ENCODE measurements around the gene S100A9. TPM values are rescaled to one million over a fixed set of nuclear protein-coding genes. Genes with fewer than 3 reads are reported as not detected.

The S100A9 gene
- total RNA-seq, 1 experiment from 2014 or later = 559 TPM

DNA sequence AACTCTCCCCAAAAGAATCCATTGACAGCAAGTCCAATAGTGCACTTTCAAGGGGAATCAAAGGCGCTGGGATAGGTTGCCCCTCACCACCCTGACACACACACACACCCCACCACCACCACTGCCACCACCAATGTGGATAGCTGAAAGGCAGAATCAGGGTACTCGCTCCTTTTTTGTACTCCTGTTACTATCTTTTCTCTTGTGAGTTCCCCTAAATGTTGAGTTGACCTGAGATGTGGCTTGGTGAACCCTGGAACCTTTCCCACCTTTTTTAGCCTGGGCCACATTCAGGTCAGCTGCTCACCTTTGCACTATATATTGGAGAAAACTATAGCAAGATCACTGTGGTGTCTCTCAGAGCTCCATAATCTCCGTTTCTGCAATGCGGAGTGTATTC, 29.3 kb downstream of the S100A9 start:
- TF ChIP-seq EZH2 (IDR thresholded peaks at IDR 0.05; ENCODE audit: low read length, unreplicated experiment) (no peak), EZH2phosphoT487 (IDR thresholded peaks at IDR 0.05; ENCODE audit: borderline replicate concordance, low read length) (no peak), CTCF (conservative IDR thresholded peaks at IDR 0.05; ENCODE audit: low read depth, low read length) (no peak)
- H3K27me3 ChIP-seq (ENCODE audit: low read length) = peaks cover 11% of the 10 kb centered on the region; the same call in 1 of the 2 replicates
- H3K9ac ChIP-seq (ENCODE audit: low read length) = no peak overlapping the region
- H2AFZ ChIP-seq (ENCODE audit: low read length) = no peak overlapping the region
- H3K27ac ChIP-seq (ENCODE audit: low read length) = no peak overlapping the region
- no peak overlapping the region for H3K4me2 ChIP-seq (ENCODE audit: low read length)
- DNase-seq (no peak), ATAC-seq (no peak)
- BruUV-seq (replicated peaks) = no TSS peak
- H3K36me3 ChIP-seq (ENCODE audit: low read depth, low read length) = no peaks in the 10 kb centered on the region
- no peaks in the 10 kb centered on the region for H3K79me2 ChIP-seq (ENCODE audit: low read length)
- H3K4me1 ChIP-seq (ENCODE audit: insufficient read depth, low read length) = peaks cover 15% of the 10 kb centered on the region
- CTCF ChIA-PET = no interaction called here
- H3K9me2 ChIP-seq (replicated peaks; ENCODE audit: low read length) = no peaks in the 10 kb centered on the region
- H3K4me3 ChIP-seq (ENCODE audit: low read length) = no peak overlapping the region
- no peaks in the 10 kb centered on the region for H3F3A ChIP-seq (ENCODE audit: low read length, unreplicated experiment)
- H3K9me3 ChIP-seq (ENCODE audit: low read length) = peaks cover 2% of the 10 kb centered on the region; the same call in 1 of the 2 replicates
- no peaks in the 10 kb centered on the region for H4K20me1 ChIP-seq (ENCODE audit: low read length)
- intact Hi-C loops (cut with micrococcal nuclease) = no loop called here
- POLR2A ChIA-PET (ENCODE audit: unreplicated experiment) = no interaction called here

- TF ChIP-seq CTCF (conservative IDR thresholded peaks at IDR 0.05; ENCODE audit: low read depth, low read length) (no peak), EZH2 (IDR thresholded peaks at IDR 0.05; ENCODE audit: low read length, unreplicated experiment) (no peak)
- H3K4me2 ChIP-seq (ENCODE audit: low read length) = no peak overlapping the region
- ATAC-seq = no peak
- intact Hi-C loops (cut with micrococcal nuclease) = no loop called here
- no peak overlapping the region for H3K4me3 ChIP-seq (ENCODE audit: low read length)
- no peak for DNase-seq
- no peak overlapping the region for H2AFZ ChIP-seq (ENCODE audit: low read length)
- H3K9me2 ChIP-seq (replicated peaks; ENCODE audit: low read length) = no peaks in the 10 kb centered on the region
- H3K4me1 ChIP-seq (ENCODE audit: insufficient read depth, low read length) = peaks cover 15% of the 10 kb centered on the region
- no peak overlapping the region for H3K27ac ChIP-seq (ENCODE audit: low read length)
- no peak overlapping the region for H3K9ac ChIP-seq (ENCODE audit: low read length)
- no peaks in the 10 kb centered on the region for H3K9me3 ChIP-seq (ENCODE audit: low read length)
- no TSS peak for BruUV-seq (replicated peaks)
- H3K36me3 ChIP-seq (ENCODE audit: low read depth, low read length) = no peaks in the 10 kb centered on the region
- ChIA-PET POLR2A (ENCODE audit: unreplicated experiment) (no interaction called here), CTCF (no interaction called here)
- no peaks in the 10 kb centered on the region for H4K20me1 ChIP-seq (ENCODE audit: low read length)
- no peaks in the 10 kb centered on the region for H3F3A ChIP-seq (ENCODE audit: low read length, unreplicated experiment)
- H3K79me2 ChIP-seq (ENCODE audit: low read length) = no peaks in the 10 kb centered on the region
- H3K27me3 ChIP-seq (ENCODE audit: low read length) = peaks cover 16% of the 10 kb centered on the region; the same call in 1 of the 2 replicates
These were observed 30.1 kb downstream of the S100A9 start for GRCh38 chr1:153387785-153388184.

DNA sequence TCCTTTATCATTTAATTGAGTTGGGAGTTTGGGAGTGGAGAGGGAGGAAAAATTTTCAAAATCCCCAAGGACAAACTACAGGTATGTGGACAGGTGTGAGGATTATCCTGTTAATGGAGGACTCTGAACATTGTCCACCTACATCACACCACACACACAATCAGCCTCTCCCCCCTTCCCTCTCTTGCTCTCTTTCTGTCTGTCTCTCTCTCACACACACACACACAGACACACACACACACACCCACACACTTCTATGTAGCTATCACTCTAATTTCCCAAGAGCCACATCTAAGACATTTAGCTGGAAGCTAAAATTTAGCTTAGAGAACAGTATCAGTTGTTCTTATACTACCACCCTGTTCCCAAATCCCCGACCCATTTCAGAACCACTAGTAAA, 31.7 kb downstream of the S100A9 start:
- no peaks in the 10 kb centered on the region for H3F3A ChIP-seq (ENCODE audit: low read length, unreplicated experiment)
- no peak overlapping the region for H3K9ac ChIP-seq (ENCODE audit: low read length)
- no peak overlapping the region for H3K27ac ChIP-seq (ENCODE audit: low read length)
- H3K9me3 ChIP-seq (ENCODE audit: low read length) = no peaks in the 10 kb centered on the region
- BruUV-seq (replicated peaks) = no TSS peak
- intact Hi-C loops (cut with micrococcal nuclease) = no loop called here
- H3K4me1 ChIP-seq (ENCODE audit: insufficient read depth, low read length) = peaks cover 19% of the 10 kb centered on the region
- H2AFZ ChIP-seq (ENCODE audit: low read length) = no peak overlapping the region
- H4K20me1 ChIP-seq (ENCODE audit: low read length) = no peaks in the 10 kb centered on the region
- no peaks in the 10 kb centered on the region for H3K36me3 ChIP-seq (ENCODE audit: low read depth, low read length)
- ATAC-seq (no peak), DNase-seq (no peak)
- no peak for TF ChIP-seq EZH2 (IDR thresholded peaks at IDR 0.05; ENCODE audit: low read length, unreplicated experiment)
- TF ChIP-seq EZH2phosphoT487 (IDR thresholded peaks at IDR 0.05; ENCODE audit: borderline replicate concordance, low read length) = no peak
- TF ChIP-seq CTCF (conservative IDR thresholded peaks at IDR 0.05; ENCODE audit: low read depth, low read length) = no peak
- CTCF ChIA-PET = no interaction called here
- H3K9me2 ChIP-seq (replicated peaks; ENCODE audit: low read length) = no peaks in the 10 kb centered on the region
- no peak overlapping the region for H3K4me2 ChIP-seq (ENCODE audit: low read length)
- POLR2A ChIA-PET (ENCODE audit: unreplicated experiment) = no interaction called here
- no peaks in the 10 kb centered on the region for H3K79me2 ChIP-seq (ENCODE audit: low read length)
- H3K27me3 ChIP-seq (ENCODE audit: low read length) = peaks cover 16% of the 10 kb centered on the region; the same call in 1 of the 2 replicates
- H3K4me3 ChIP-seq (ENCODE audit: low read length) = no peak overlapping the region
